GM19397 (cell line): ENCODE data around the gene AUNIP.
"Not testable (repeated sequence)": the region's sequence is repeated elsewhere in the genome, so short reads cannot be mapped to it uniquely, and the experiment has no call there.

ENCODE experiments used
- ATAC-seq: cut with Tn5 transposase; IDR thresholded peaks from one replicate; pipeline ENCODE4 v1.9.1; 2021; ENCODE audit warnings: mild to moderate bottlenecking, moderate library complexity; ENCODE audit not compliant: unreplicated experiment

The AUNIP gene

DNA sequence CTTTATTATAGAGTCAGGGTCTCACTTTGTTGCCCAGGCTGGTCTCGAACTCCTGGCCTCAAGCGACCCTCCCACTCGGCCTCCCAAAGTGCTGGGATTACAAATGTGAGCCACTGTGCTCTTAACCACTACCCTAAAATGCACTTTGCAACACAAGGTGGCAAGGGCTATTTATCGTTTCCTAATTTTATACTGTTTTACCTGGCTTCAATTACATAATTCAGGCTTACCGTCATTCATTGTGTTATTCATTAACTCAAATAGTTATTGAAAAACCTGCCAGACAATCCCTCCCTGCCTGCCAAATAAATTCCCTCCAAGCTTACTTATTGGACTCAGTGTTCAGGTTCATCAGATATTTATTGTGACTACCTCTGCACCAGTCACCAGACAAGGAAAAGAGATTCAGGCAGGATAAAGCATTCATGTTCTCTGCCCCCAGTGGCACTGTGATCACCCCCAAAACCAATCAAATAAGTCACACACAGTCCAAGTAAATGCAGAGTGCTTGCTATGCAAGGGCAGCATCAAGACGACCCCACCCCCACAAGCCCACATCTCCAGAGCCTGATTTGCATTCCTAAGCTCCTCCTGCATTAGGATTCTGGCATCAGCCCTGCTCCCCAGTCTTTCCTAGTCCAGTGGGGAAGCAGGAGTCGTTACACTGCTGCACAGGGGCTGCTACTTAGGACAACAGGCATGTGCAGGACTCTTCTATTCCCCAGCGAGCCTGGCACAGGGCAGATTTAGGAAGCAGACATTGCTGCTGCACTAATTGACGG, 8.1 kb upstream of the AUNIP start:
- no peak for ATAC-seq

GRCh38 chr1:25866288-25866687, 7.0 kb upstream of the AUNIP start:
- ATAC-seq: no peak

GRCh38 chr1:25864434-25864833, 5.2 kb upstream of the AUNIP start:
- ATAC-seq: no peak

- ATAC-seq: no peak
Observed at GRCh38 chr1:25863486-25864262, 4.4 kb upstream of the AUNIP start.

- ATAC-seq: no peak
Observed at GRCh38 chr1:25862785-25863485, 3.7 kb upstream of the AUNIP start.

GRCh38 chr1:25861316-25862286, 2.3 kb upstream of the AUNIP start:
- no peak for ATAC-seq

DNA sequence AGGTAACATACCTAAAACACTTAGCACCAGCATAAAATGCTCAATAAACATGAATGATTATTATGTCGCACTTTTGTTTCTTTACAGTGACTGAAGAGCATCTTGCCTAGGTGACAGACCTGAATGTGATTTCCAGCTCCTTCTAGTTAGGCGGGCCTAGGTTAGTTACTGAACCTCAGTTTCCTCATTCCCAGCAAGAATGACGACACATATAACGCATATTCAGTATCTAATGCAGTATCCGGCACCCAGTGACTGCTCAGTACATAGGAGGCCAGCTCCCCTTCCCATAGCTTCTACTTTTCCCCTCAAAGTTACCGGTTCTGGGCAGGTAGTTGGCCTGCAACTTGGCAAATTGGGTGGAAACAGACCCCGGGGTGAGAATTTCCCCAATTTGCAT, 763 bp downstream of the AUNIP start:
- no peak for ATAC-seq

- ATAC-seq: no peak
Observed at GRCh38 chr1:25856856-25857255, 2.4 kb downstream of the AUNIP start.

GRCh38 chr1:25854554-25854953, 4.7 kb downstream of the AUNIP start:
- ATAC-seq: no peak

GRCh38 chr1:25848531-25848930, 10.7 kb downstream of the AUNIP start:
- no peak for ATAC-seq

DNA sequence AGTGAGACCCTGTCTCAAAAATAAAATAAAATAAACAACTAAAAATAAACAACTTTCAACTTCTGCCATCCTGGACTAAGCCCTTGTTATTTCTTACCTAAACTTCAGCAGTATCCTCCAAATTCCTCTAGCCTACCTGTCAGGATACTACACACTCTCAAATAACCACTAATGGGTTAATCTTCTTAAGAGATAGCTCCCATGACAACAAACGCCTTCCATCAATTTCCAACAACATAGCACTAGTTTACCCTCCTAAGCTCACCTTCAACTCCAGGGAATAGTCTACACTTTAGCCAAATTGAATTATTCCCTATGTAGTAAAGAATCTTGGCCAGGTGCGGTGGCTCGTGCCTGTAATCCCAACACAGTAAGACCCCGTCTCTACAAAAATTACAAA, 11.3 kb downstream of the AUNIP start:
- no peak for ATAC-seq

GRCh38 chr1:25845664-25846063, 13.6 kb downstream of the AUNIP start:
- no peak for ATAC-seq

GRCh38 chr1:25844536-25845337, 14.5 kb downstream of the AUNIP start:
- ATAC-seq: no peak

DNA sequence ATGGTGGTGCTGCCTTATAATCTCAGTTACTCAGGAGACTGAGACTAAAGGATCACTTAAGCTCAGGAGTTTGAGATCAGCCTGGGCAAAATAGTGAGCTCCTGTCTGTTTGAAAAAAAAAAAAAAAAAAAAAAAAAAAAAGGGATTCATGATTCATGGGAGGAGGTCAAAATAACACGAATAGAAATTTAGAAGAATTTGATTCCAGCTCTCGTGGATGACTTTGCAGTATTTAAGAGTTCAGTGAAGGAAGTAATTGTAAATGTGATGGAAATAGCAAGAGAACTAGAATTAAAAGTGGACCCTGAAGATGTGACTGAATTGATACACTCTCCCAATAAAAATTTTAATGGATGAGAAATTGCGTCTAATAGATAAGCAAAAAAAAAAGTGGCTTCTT, 15.8 kb downstream of the AUNIP start:
- ATAC-seq: no peak

DNA sequence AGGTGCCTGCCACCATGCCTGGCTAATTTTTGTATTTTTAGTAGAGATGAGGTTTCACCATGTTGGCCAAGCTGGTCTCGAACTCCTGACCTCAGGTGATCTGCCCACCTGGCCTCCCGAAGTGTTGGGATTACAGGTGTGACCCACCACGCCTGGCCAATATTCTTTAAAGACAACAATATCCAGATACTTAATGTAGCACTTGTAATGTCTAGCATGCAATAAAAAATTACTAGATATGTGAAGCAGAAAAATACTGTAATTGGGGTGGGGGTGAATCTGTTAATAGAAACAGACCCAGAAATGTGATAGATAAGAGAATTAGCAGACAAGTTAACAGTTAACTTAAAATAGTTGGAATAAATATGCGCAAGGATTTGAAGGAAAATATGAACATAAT, 19.4 kb downstream of the AUNIP start:
- ATAC-seq: not testable (repeated sequence)

DNA sequence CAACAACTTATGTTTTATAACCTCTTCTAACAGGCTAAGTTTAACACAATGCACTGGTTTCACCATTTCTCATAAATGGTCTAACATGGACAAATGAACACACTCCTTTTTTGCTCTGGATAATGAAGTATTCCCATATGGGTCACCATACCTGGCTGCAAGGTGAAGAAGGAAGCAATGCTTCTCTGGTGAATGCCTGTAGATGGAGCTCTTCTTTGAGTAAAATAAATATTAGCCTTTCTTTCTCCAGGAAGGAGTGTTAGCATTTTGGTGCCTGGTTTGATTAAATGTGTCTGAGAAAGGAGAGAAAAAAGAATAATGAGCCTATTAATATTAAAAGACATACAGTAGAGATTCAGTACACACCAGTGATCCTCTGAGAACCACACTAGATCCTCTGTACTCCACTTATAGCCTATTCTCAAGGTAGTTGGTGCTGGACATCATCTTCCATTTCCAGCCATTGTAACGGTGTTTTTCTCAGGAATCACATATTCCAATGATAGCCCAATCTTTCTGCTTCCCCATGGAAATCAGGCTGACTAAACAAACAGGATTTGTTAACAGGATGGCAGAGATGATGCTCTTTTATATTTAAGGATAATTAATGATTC, 21.9 kb downstream of the AUNIP start:
- ATAC-seq: no peak

- ATAC-seq: no peak
Observed at GRCh38 chr1:25836695-25837094, 22.6 kb downstream of the AUNIP start.

DNA sequence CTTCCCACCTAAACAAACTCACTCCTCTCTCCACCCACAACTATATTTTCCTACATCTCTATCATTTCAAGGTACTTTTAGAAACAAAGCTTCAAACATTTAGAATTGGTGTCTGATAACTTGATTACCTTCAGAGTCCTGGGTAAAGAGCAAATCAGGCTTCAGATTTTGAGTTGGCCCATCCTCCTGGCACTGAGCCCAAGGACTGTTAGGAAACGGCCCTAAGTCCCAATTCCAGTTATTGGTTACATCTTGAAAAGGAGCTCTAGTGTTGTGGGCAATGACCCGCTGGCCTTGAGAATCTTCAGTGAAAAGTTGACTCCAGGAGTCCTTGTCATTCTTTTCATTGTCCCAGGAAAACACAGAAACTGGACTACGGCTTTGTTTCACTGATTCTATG, 24.4 kb downstream of the AUNIP start:
- no peak for ATAC-seq

DNA sequence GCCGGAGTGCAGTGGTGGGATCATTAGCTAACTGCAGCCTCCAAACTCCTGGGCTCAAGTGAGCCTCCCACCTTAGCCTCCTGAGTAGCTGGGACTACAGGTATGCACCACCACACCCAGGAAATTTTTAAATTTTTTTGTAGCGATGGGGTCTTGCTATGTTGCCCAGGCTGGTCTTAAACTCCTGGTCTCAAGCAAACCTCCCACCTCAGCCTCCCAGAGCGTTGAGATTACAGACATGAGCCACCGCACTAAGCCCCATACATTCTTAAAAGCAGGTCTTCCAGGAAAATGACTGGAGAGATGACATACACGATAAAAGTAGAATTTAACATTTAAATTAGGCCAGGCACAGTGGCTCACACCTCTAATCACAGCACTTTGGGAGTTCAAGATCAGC, 26.1 kb downstream of the AUNIP start:
- ATAC-seq: no peak
